Parathyroid adenoma (tissue), 2 donors: ENCODE measurements around the gene KIF1A.

ENCODE experiments used
- H2AFZ ChIP-seq: fragments of 300-600 bp; sonication (generic); one replicate; pipeline ENCODE4 v1.7.0; 2017; ENCODE audit warnings: antibody characterized with exemption, mild to moderate bottlenecking
- H3K27ac ChIP-seq: fragments of 300-600 bp; sonication (generic); one replicate; pipeline ENCODE4 v1.7.0; 2017
- H3K27me3 ChIP-seq: fragments of 300-600 bp; sonication (generic); one replicate; pipeline ENCODE4 v1.7.0; 2017; ENCODE audit warnings: low read length; ENCODE audit not compliant: control insufficient read depth, insufficient read depth
- H3K36me3 ChIP-seq: fragments of 300-600 bp; sonication (generic); one replicate; pipeline ENCODE4 v1.7.0; 2017; ENCODE audit warnings: low read length; ENCODE audit not compliant: control insufficient read depth, insufficient read depth
- H3K4me1 ChIP-seq: fragments of 300-600 bp; sonication (generic); one replicate; pipeline ENCODE4 v1.7.0; 2017; ENCODE audit warnings: control low read depth
- H3K4me2 ChIP-seq: fragments of 300-600 bp; sonication (generic); one replicate; pipeline ENCODE4 v1.7.0; 2017; ENCODE audit warnings: low read length
- H3K4me3 ChIP-seq: fragments of 300-600 bp; sonication (generic); one replicate; pipeline ENCODE4 v1.7.0; 2017; ENCODE audit warnings: low read depth, low read length
- H3K79me2 ChIP-seq: fragments of 300-600 bp; sonication (generic); one replicate; pipeline ENCODE4 v1.7.0; 2017; ENCODE audit warnings: control low read depth
- H3K9ac ChIP-seq: fragments of 300-600 bp; sonication (generic); one replicate; pipeline ENCODE4 v1.7.0; 2017; ENCODE audit warnings: mild to moderate bottlenecking
- H3K9me3 ChIP-seq: fragments of 300-600 bp; sonication (generic); one replicate; pipeline ENCODE4 v1.7.0; 2017; ENCODE audit warnings: low read length; ENCODE audit not compliant: control insufficient read depth
- CTCF ChIP-seq: fragments of 300-600 bp; sonication (generic); IDR thresholded peaks from one replicate; pipeline ENCODE4 v1.7.0; 2017; ENCODE audit warnings: antibody characterized with exemption, mild to moderate bottlenecking
- donor health status: primary hyperparathyroidism.

KIF1A gene

GRCh38 chr2:240716130-240716798 lies 103.8 kb downstream of the KIF1A start:
- TF ChIP-seq CTCF: no peak
- no peaks in the 10 kb centered on the region for H3K36me3 ChIP-seq
- H3K27me3 ChIP-seq: no peaks in the 10 kb centered on the region
- no peaks in the 10 kb centered on the region for H3K4me1 ChIP-seq
- H3K79me2 ChIP-seq: no peaks in the 10 kb centered on the region
- no peak overlapping the region for H2AFZ ChIP-seq
- H3K4me2 ChIP-seq: no peak overlapping the region
- H3K4me3 ChIP-seq: no peak overlapping the region
- H3K9ac ChIP-seq: no peak overlapping the region
- no peaks in the 10 kb centered on the region for H3K9me3 ChIP-seq
- no peak overlapping the region for H3K27ac ChIP-seq

GRCh38 chr2:240714747-240715725 lies 105.0 kb downstream of the KIF1A start:
- no peak overlapping the region for H3K27ac ChIP-seq
- H2AFZ ChIP-seq: no peak overlapping the region
- no peaks in the 10 kb centered on the region for H3K4me1 ChIP-seq

GRCh38 chr2:240713928-240714746 lies 105.9 kb downstream of the KIF1A start:
- no peaks in the 10 kb centered on the region for H3K9me3 ChIP-seq
- H3K79me2 ChIP-seq: no peaks in the 10 kb centered on the region
- no peak overlapping the region for H3K27ac ChIP-seq
- no peak overlapping the region for H2AFZ ChIP-seq
- H3K4me2 ChIP-seq: no peak overlapping the region
- no peak overlapping the region for H3K4me3 ChIP-seq
- H3K27me3 ChIP-seq: no peaks in the 10 kb centered on the region
- H3K36me3 ChIP-seq: no peaks in the 10 kb centered on the region
- H3K4me1 ChIP-seq: no peaks in the 10 kb centered on the region
- TF ChIP-seq CTCF: no peak
- no peak overlapping the region for H3K9ac ChIP-seq

More at GRCh38 chr2:240714747-240715725, 105.0 kb downstream of the KIF1A start:
- Histone ChIP-seq H3K36me3 (no peaks in the 10 kb centered on the region), H3K79me2 (no peaks in the 10 kb centered on the region), H3K9ac (no peak overlapping the region), H3K27me3 (no peaks in the 10 kb centered on the region), H3K4me2 (no peak overlapping the region), H3K9me3 (no peaks in the 10 kb centered on the region), H3K4me3 (no peak overlapping the region)
- TF ChIP-seq CTCF: no peak

- Histone ChIP-seq H3K27me3 (no peaks in the 10 kb centered on the region), H3K4me3 (no peak overlapping the region), H3K36me3 (no peaks in the 10 kb centered on the region), H3K9me3 (no peaks in the 10 kb centered on the region), H3K27ac (no peak overlapping the region), H3K9ac (no peak overlapping the region), H3K4me1 (no peaks in the 10 kb centered on the region), H3K79me2 (no peaks in the 10 kb centered on the region), H2AFZ (no peak overlapping the region), H3K4me2 (no peak overlapping the region)
- TF ChIP-seq CTCF: no peak
These were observed 106.7 kb downstream of the KIF1A start for GRCh38 chr2:240713071-240713927.
